Upper lobe of left lung (tissue), 4 donors: ENCODE measurements around the gene OPRM1.

Source experiments
- CTCF ChIP-seq, 6 experiments: fragments of 450-650 bp in 4 of 6; fragments of 200-600 bp in 2 of 6; sonication (generic) in 2 of 6; IDR thresholded peaks; one replicate each; pipeline ENCODE4 v1.5.1; 2016 to 2019; ENCODE audit warnings: antibody characterized with exemption in 6 of 6
- EP300 ChIP-seq, 4 donors: sonication (generic); formaldehyde crosslinking; IDR thresholded peaks; one replicate each; pipeline ENCODE4 v1.5.1; 2017; ENCODE audit warnings: antibody characterized with exemption in 4 of 4, control low read depth in 2 of 4
- POLR2A ChIP-seq, 4 donors: fragments of 450-650 bp; IDR thresholded peaks; one replicate each; pipeline ENCODE4 v1.5.1; 2016 to 2017; ENCODE audit warnings: antibody characterized with exemption in 4 of 4, mild to moderate bottlenecking in 2 of 4

DNA sequence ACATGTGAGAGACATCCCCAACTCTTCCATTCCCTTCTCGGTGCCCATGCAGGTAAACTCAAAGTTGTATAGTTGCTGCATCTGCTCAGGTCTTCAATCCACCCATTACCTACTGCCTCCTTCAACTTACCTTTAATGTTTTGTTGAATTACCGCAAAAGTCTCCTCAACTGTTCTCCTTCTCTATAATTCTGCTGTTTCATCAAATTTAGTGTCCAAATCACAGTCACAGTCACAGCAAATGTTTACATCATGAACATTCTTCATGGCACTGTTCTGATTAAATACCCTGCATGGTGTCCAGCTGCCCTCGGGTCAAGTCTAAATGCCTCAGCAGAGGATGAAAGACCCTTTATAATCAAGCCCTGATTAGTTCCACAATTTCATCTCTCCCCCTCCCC is 187.4 kb downstream of the OPRM1 start:
- TF ChIP-seq CTCF (IDR thresholded peaks at IDR 0.05) (no peak), POLR2A (IDR thresholded peaks at IDR 0.05) (no peak), EP300 (IDR thresholded peaks at IDR 0.05) (no peak)
